Measurements from ENCODE around the gene MAN1B1.

MAN1B1 gene

DNA sequence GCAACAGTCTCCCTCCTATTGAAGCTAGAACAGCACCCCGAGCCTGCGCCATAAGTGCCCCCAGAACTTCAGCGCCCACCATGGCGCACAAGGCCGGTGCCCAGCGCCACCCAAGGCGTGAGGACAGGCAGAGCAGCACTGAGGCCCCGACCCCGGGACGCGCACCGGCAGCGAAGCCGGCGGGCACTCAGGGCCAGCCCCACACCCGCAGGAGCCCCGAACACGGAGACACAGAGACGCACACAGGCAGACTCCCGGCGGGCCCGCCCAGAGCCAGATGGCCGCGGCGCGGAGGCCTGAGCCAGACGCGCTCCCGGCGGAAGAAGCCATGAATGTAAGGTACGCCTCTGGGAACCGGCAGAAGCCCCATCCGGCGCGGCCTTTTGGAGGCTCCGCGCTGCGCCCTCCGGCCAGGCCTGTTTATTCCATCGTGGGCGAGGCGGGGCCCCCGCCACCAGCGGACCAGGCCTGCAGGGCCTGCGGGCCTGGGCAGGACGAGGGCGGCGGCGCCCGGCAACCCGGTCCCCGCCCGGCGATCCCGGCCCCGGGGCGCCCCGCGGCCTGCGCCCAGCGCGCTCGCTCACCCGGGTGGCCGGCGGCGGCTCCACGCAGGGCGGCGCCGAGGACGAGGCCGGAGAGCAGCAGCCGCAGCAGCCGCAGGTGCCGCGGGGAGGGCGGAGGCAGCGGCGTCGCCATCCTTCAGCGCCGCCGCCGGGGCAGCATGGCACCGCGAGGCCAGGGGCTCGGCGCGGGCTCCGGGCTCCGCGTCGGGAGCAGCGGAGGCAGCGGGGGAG lies 41.3 kb upstream of the MAN1B1 start:
- Mint-ChIP-seq H3K4me3 (peak overlapping the region; percentile 70 to 80 (median 80)), H3K4me1 (no peaks in the 10 kb centered on the region), H3K27me3 (ENCODE audit: low read depth) (peaks cover 60% of the 10 kb centered on the region), H3K9me3 (no peaks in the 10 kb centered on the region), H3K27ac (no peak overlapping the region), H3K36me3 (ENCODE audit: low read depth) (no peaks in the 10 kb centered on the region)
- TF ChIP-seq, protein P1, sequence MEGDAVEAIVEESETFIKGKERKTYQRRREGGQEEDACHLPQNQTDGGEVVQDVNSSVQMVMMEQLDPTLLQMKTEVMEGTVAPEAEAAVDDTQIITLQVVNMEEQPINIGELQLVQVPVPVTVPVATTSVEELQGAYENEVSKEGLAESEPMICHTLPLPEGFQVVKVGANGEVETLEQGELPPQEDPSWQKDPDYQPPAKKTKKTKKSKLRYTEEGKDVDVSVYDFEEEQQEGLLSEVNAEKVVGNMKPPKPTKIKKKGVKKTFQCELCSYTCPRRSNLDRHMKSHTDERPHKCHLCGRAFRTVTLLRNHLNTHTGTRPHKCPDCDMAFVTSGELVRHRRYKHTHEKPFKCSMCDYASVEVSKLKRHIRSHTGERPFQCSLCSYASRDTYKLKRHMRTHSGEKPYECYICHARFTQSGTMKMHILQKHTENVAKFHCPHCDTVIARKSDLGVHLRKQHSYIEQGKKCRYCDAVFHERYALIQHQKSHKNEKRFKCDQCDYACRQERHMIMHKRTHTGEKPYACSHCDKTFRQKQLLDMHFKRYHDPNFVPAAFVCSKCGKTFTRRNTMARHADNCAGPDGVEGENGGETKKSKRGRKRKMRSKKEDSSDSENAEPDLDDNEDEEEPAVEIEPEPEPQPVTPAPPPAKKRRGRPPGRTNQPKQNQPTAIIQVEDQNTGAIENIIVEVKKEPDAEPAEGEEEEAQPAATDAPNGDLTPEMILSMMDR (IDR thresholded peaks at IDR 0.05; ENCODE audit: unreplicated experiment in 3 of 3) = no peak

DNA sequence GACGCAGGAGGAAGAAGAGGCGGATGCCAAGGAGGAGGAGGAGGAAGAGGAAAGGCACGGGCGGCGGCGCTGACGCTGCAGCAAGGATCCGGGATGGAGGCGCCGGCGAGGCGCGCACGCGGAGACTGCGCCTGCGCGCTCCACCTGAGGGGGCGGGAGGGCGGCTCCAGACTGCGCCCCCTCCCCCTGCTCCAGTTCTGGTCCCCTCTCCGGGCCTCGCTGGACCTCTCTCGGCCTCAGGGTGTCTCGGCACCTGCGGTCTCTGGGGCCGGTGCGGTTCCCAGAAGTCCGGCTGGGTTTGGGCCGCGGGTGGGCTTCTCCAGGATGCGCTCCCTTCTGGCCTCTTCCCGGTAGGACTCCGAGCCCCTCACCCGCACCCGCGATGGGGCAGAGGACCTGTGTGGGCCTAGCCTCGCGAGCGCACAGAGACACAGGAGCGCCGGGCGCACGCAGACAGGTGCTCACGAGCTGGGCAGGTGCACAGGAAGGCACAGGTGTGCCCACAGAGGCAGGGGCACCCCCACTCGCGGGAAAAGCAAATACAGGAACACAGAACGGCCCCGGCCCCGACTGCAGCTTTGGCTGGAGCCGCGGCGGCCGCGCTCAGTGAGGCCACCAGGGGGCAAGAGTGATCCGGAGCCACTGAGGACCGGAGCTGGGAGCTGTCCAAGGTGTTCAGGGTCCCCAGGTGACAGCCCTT lies 40.5 kb upstream of the MAN1B1 start, which contains the start of gene NPDC1:
Gene NPDC1, minus strand, starts transcription at position 90 of the 700 bp plus-strand sequence. CDS start 188 bp downstream, outside the sequence.
- Mint-ChIP-seq H3K27me3 (ENCODE audit: low read depth) (peaks cover 66% of the 10 kb centered on the region), H3K9me3 (no peaks in the 10 kb centered on the region), H3K36me3 (ENCODE audit: low read depth) (no peaks in the 10 kb centered on the region), H3K4me1 (no peaks in the 10 kb centered on the region), H3K27ac (no peak within 1 kb of the TSS), H3K4me3 (peak within 1 kb of the TSS; percentile 70 to 80 (median 80))
- TF ChIP-seq, protein P1 (IDR thresholded peaks at IDR 0.05; ENCODE audit: unreplicated experiment in 3 of 3) = peak; percentile 91 to 95 (median 93)

DNA sequence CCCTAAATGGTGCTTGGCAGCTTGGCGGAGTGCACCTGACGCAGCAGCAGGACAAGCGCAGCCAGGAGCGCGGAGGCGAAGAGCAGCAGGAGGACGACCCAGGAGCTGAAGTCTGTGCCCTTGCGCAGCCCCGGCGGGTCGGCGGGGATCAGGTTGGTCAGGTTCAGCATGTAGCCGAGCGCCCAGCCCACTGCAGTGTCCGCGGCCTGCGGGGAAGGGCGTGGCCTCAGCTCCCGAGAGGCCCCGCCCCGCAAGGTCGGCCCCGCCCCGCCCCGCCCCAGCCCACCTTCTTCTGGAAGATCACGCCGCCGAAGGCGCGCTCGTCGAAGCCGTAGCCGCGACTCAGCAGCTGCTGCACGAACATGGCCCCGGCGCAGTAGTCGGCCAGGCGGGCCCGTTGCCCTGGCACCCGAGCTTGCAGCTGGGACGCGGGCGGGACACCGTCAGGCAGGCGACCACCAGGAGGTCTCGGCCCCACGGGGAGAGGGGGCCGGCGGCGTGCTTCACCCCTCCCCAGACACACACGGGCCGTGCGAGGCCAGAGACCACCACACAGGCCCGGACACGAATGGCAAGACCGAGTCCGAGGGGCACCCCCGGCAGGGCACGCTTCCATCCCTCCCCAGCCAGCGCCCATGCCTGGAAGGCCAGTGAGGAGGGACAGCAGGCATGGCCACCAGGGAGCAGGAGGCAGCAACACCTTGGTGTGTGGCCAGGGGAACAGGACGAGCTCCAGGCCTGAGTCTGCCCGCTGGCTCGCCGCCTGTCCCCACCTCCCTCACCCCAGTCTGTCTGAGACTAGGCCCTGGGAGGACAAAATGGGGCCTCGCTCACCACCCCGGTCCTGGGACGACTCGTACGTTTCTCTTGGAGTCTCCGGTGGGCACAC lies 37.9 kb upstream of the MAN1B1 start:
- H3K9me3 Mint-ChIP-seq = no peaks in the 10 kb centered on the region
- TF ChIP-seq, protein P1 (IDR thresholded peaks at IDR 0.05; ENCODE audit: unreplicated experiment in 3 of 3) = no peak
- H3K4me1 Mint-ChIP-seq = no peaks in the 10 kb centered on the region
- no peak overlapping the region for H3K4me3 Mint-ChIP-seq
- no peak overlapping the region for H3K27ac Mint-ChIP-seq
- H3K27me3 Mint-ChIP-seq (ENCODE audit: low read depth) = peaks cover 76% of the 10 kb centered on the region
- no peaks in the 10 kb centered on the region for H3K36me3 Mint-ChIP-seq (ENCODE audit: low read depth)

DNA sequence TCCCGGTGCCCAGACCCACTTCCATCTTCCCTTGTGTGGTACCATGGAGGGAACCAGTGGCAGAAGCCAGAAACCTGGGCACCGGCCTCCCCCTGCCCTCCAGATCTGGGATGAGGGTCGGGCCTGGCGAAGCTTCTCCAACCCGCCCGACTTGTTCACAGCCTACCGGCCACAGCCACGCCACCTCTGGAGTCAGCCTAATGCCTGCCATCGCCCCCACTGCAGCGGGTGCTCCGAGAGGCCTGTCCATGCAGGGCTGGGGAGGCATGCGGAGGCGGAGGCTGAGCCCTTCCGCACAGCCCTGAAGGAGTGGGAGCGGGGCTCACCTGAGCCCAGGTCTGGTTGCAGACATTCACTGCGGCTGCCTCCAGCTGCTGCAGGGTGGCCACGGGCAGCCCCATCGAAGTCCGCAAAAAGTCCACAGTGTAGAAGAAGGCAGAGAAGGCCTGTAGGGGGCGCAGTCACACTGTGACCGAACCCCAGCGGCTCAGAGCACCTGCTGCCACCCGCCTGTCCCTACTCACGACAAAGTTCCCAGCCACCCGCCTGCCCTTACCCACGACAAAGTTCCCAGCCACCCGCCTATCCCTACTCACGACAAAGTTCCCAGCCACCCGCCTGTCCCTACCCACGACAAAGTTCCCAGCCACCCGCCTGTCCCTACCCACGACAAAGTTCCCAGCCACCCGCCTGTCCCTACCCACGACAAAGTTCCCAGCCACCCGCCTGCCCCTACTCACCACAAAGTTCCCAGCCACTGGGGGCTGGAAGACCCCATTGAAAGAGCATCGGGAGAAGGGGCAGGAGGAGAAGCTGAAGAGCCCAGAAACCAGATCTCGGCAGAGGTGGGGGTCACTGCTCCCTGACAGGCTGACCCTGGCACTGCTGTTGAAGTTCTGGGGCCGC lies 37.0 kb upstream of the MAN1B1 start:
- Mint-ChIP-seq H3K9me3 (no peaks in the 10 kb centered on the region), H3K27ac (no peak overlapping the region), H3K27me3 (ENCODE audit: low read depth) (peaks cover 72% of the 10 kb centered on the region), H3K36me3 (ENCODE audit: low read depth) (no peaks in the 10 kb centered on the region), H3K4me1 (no peaks in the 10 kb centered on the region), H3K4me3 (peak overlapping the region in 2 of 3 experiments; percentile 52 to 65)
- TF ChIP-seq, protein P1 (IDR thresholded peaks at IDR 0.05; ENCODE audit: unreplicated experiment in 3 of 3) = peak; percentile 51 to 58 (median 53)

DNA sequence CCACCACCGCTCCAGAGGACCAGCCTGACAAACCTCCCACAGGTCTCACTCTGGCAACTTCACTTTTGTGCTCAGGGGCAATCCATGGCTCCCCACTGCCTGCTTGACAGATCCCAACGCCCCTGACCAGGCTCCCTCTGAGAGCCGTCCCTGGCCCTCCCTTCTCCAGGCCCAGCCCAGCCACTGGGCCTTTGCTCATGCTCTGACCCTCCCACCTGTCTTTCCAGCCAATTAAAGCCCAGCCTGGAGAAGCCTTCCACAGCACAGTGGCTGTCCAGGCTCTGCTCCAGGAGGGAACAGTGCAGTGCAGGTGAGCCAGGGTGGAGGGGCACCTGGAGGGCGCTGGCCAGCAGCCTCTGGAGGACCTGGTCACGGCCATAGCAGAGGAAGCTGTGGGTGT lies 36.2 kb upstream of the MAN1B1 start:
- peaks cover 2% of the 10 kb centered on the region for H3K4me1 Mint-ChIP-seq
- H3K36me3 Mint-ChIP-seq (ENCODE audit: low read depth) = no peaks in the 10 kb centered on the region

More for the DNA sequence above, 36.2 kb upstream of the MAN1B1 start:
- Mint-ChIP-seq H3K9me3 (no peaks in the 10 kb centered on the region), H3K27ac (no peak overlapping the region), H3K27me3 (ENCODE audit: low read depth) (peaks cover 70% of the 10 kb centered on the region), H3K4me3 (no peak overlapping the region)
- TF ChIP-seq, protein P1 (IDR thresholded peaks at IDR 0.05; ENCODE audit: unreplicated experiment in 3 of 3) = no peak

Data from nephron (organoid).